ENCODE data around the gene SAMD4B.

Gene SAMD4B

GRCh38 chr19:39341719-39342604 is at the start of gene SAMD4B:
SAMD4B (plus strand) TSS chr19:39342421; CDS start chr19:39356894, 14,473 bp downstream.
- H3K27ac ChIP-seq, result peak within 1 kb of the TSS; percentile 100
- H3K9me3 ChIP-seq, result no peaks in the 10 kb centered on the region
- peaks cover 48 to 51% of the 10 kb centered on the region in 2 experiments for H3K4me1 ChIP-seq (ENCODE audit: control insufficient read depth in 1 of 2, insufficient read depth in 1 of 2, low read depth in 1 of 2, low read length in 1 of 2)
- no peaks in the 10 kb centered on the region for H3K27me3 ChIP-seq
- H3K4me3 ChIP-seq (ENCODE audit: low read depth in 1 of 2, low read length in 1 of 2), result peak within 1 kb of the TSS; percentile 90 to 100
- peaks cover 6% of the 10 kb centered on the region for H3K36me3 ChIP-seq
- TF ChIP-seq CTCF (IDR thresholded peaks at IDR 0.05), result peak; percentile 99

GRCh38 chr19:39293394-39293793 is 48.8 kb upstream of the SAMD4B start:
- H3K4me1 ChIP-seq (ENCODE audit: control insufficient read depth in 1 of 2, insufficient read depth in 1 of 2, low read depth in 1 of 2, low read length in 1 of 2), result no peaks in the 10 kb centered on the region
- H3K27ac ChIP-seq, result no peak overlapping the region
- H3K9me3 ChIP-seq, result no peaks in the 10 kb centered on the region
- peaks cover 26% of the 10 kb centered on the region for H3K27me3 ChIP-seq
- no peak for TF ChIP-seq CTCF (IDR thresholded peaks at IDR 0.05)
- H3K36me3 ChIP-seq, result no peaks in the 10 kb centered on the region
- no peak overlapping the region for H3K4me3 ChIP-seq (ENCODE audit: low read depth in 1 of 2, low read length in 1 of 2)

GRCh38 chr19:39296055-39296645 is 46.1 kb upstream of the SAMD4B start, which contains the start of gene IFNL1:
IFNL1 (plus strand) TSS chr19:39296407; CDS start chr19:39296422, 15 bp downstream.
- Histone ChIP-seq H3K4me1 (ENCODE audit: control insufficient read depth in 1 of 2, insufficient read depth in 1 of 2, low read depth in 1 of 2, low read length in 1 of 2) (no peaks in the 10 kb centered on the region), H3K4me3 (ENCODE audit: low read depth in 1 of 2, low read length in 1 of 2) (no peak within 1 kb of the TSS), H3K27ac (no peak within 1 kb of the TSS), H3K9me3 (no peaks in the 10 kb centered on the region), H3K36me3 (no peaks in the 10 kb centered on the region), H3K27me3 (peaks cover 9% of the 10 kb centered on the region)
- no peak for TF ChIP-seq CTCF (IDR thresholded peaks at IDR 0.05)

- H3K27ac ChIP-seq, result no peak overlapping the region
- peaks cover 8% of the 10 kb centered on the region for H3K27me3 ChIP-seq
- H3K36me3 ChIP-seq, result no peaks in the 10 kb centered on the region
- H3K4me3 ChIP-seq (ENCODE audit: low read depth in 1 of 2, low read length in 1 of 2), result no peak overlapping the region
- TF ChIP-seq CTCF (IDR thresholded peaks at IDR 0.05), result no peak
- H3K9me3 ChIP-seq, result no peaks in the 10 kb centered on the region
- H3K4me1 ChIP-seq (ENCODE audit: control insufficient read depth in 1 of 2, insufficient read depth in 1 of 2, low read depth in 1 of 2, low read length in 1 of 2), result no peaks in the 10 kb centered on the region
Observed at GRCh38 chr19:39296906-39297305, 45.3 kb upstream of the SAMD4B start.

- H3K4me3 ChIP-seq (ENCODE audit: low read depth in 1 of 2, low read length in 1 of 2), result no peak overlapping the region
Observed at GRCh38 chr19:39297931-39298634, 44.1 kb upstream of the SAMD4B start.

More at GRCh38 chr19:39297931-39298634, 44.1 kb upstream of the SAMD4B start:
- no peak overlapping the region for H3K27ac ChIP-seq
- H3K36me3 ChIP-seq, result no peaks in the 10 kb centered on the region
- no peaks in the 10 kb centered on the region for H3K9me3 ChIP-seq
- H3K4me1 ChIP-seq (ENCODE audit: control insufficient read depth in 1 of 2, insufficient read depth in 1 of 2, low read depth in 1 of 2, low read length in 1 of 2), result no peaks in the 10 kb centered on the region
- no peak for TF ChIP-seq CTCF (IDR thresholded peaks at IDR 0.05)
- H3K27me3 ChIP-seq, result peaks cover 8% of the 10 kb centered on the region
